Measurements from ENCODE around the gene FAM117B.
"Not testable (repeated sequence)": the region's sequence is repeated elsewhere in the genome, so short reads cannot be mapped to it uniquely, and the experiment has no call there.

The FAM117B gene

DNA sequence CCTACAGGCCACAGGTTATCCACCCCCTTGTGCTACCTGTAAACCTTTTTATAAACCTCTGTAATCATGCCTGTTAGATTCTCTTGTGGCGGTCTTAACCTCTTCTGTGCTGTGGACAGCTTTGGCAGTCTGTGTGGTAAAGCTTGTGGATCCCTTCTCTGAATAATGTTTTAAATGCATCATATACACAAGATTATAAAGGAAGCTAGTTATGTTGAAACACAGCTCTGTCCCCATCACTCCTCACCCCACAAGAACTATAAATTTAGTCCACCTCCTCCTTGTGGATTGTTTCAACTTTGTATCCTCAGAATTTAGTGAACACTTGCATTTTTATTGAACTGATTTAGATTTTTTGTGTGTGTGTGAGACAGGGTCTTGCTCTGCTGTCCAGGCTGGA lies 129.1 kb downstream of the FAM117B start:
- no peak for DNase-seq

GRCh38 chr2:202764991-202765390 lies 130.2 kb downstream of the FAM117B start:
- no peak for DNase-seq

GRCh38 chr2:202765436-202765835 lies 130.7 kb downstream of the FAM117B start:
- no peak for DNase-seq

DNA sequence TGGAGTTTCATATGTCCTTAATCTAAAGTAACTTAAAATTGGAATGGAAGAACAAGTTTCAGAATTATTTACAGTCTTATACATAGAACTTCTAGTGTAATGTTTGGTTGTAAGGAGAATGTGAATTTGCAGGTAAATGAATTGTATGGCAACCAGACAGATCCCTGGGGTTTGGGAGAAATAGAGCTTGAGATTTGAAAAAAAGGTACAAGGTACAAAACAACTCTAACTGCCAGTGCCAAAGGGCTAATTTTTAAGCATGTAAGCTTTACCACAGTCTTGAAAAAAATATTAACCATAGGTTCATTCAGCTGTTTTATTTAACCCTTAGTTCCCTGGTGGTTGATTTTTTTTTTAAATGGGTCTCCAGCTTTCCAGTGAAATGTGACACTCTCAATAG lies 133.5 kb downstream of the FAM117B start:
- no peak for DNase-seq

DNA sequence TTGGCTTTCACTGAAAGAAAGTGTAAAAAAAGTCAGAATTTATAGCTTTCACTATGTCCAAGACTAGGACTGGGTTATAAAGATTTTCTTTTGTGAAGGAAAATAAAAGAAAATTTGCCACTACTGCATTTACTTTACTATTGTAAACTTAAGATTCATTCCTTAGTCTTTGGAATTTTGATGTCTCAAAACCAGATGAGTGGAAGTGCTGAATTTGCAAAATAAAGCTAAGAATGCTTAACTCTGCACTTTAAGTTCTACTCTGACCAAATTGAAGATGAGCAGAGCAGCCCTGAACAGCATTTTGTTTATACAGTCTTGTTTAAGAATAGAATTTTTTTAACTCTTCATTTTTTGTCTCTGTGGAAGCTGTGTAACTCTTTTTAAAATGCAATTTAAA lies 134.4 kb downstream of the FAM117B start:
- no peak for DNase-seq

GRCh38 chr2:202771336-202771735 lies 136.6 kb downstream of the FAM117B start:
- DNase-seq = no peak

DNA sequence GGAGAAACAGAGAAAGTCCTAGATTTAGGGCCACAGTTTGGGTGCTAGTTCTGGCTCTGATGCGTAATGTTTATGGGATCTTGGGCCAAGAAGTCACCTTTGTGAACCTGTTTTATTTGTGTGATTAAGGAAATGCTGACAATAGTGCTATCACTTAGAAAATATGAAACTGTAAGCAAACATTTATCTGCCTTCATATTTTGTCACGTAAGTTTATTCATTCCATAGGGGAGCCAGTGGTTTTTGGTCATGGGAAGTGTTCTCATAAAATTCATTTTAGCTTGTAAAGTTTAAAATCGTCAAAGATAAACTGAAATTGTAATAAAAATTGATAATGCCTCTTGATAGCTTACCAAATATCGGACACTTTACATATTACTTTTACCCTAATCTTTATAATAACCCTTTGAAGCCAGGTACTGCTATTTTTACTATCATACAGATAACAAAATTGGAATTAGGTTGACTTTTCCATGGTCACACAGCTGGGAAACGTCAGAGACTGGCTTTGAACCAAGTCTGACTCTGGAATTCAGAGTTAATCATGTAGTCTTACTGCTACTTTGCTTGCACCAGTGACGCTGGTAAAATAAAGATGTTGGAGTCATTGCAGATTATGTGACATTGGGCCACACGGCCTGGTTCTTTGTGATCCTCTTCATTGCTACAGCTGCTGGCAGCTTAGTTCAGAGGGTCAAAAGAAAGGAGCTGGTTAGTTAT lies 137.1 kb downstream of the FAM117B start:
- DNase-seq = no peak

DNA sequence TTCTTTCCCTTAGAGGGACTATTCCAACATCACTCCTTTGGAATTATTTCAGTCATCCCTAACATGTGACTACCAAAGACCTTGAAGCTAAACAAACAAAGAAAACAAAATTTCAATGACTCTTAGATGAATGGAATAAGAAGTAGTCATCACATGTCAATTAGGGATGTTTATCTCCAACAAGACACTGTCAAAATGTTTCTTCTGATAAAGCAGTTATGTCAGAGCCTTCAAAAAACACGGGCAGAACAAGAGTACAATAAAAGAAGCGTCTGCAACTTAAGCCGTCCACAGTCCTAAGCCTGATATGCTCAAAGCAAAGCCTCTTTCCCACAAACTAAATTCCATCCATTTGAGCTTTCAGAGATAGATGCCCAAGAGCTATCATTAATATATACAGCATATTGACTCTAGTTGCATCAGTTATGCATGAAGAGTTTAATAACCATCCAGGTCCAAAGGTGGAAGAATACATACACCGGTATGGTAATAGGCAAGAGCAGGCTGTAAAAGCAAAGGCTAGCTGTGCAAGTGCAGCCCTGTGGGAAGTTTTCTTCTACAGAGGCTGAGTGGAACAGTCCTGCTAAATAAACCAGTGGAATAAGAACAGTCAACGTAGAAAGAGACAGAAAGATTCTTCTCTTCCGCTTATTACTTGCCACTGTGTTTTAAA lies 138.7 kb downstream of the FAM117B start:
- DNase-seq = no peak

DNA sequence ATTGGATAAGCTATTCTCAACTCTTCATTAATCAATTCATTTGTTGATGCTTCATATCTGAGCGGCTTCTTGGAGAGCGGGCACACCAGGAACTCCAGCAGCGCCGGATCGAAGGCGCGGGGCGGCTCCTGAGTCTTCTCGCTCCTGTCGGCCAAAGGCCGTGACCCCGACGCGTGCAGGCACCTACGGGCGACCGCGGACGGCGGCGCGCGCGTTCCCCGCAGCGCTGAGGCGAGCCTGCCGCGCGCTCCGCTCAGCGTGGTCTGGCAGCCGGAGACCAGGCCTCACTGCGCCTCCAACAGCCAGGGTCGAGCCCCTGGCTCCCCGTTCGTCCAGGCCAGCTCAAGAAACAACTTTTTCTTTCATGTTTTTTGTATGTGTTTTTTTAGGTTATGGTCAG lies 139.3 kb downstream of the FAM117B start:
- DNase-seq = no peak

DNA sequence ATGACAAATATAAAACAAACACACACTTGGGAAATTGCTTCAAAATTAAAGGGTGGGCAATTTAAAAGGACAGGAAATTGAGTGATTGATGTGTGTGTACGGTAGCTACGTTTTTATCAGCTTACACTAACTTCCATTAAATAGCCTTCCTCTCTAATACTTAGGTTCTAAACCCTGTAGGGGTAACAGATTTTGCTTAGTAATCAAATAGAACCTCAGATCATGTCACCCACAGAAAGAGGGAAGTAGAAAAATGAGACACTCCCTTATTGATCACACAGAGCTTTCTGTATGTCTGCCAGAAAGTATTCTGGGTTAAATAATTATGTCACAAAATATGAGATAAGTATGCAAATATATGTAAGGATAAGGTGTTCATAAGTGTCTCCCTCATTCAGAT lies 143.4 kb downstream of the FAM117B start:
- DNase-seq = no peak

- no peak for DNase-seq
These were observed 145.8 kb downstream of the FAM117B start for GRCh38 chr2:202780514-202781021.

DNA sequence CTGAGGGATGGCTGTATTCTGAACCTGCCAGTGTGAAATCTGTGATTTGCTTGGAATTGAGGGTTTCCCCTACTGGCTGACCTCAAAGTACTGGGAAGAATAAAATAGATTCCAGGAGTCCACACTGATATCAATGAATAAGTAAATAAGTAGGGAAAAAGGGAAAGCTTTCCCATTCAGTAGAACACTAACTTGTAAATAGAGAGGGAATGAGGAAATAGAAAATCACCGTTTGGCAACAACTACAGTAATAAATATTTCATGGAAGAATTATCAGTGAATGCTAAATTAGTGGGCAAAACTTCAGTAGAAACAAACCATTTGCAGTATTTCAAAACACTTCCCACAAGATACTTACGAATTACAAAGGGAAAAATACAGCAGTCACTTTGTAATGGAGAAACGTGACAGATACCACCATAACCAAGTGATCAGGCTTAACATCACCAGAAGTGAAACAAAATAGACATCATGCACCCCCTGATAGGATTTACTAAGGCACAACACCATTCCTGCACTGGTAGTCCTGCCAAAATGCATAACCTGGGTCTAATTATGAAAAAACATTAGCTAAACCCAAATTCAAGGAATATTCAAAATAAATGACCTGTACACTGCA lies 148.3 kb downstream of the FAM117B start:
- DNase-seq = no peak

DNA sequence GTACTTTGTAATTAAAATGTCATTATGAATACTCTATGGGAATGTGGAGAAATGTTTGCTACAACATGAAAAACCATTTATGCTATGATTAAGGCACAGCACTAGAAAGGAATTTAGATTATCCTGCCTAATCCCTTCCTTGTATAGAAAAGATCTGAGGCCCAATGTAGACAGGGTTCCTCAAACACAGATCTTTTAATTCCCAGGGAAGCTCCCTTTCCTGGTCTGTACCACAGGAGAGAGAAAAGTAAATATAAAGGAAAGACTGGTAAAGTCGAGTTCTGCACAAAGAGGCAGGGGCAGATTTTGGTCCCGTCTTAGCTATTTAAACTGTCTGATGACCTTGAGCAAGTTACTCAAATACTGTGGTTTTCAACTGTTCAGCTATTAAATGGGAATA lies 152.1 kb downstream of the FAM117B start:
- DNase-seq = no peak

DNA sequence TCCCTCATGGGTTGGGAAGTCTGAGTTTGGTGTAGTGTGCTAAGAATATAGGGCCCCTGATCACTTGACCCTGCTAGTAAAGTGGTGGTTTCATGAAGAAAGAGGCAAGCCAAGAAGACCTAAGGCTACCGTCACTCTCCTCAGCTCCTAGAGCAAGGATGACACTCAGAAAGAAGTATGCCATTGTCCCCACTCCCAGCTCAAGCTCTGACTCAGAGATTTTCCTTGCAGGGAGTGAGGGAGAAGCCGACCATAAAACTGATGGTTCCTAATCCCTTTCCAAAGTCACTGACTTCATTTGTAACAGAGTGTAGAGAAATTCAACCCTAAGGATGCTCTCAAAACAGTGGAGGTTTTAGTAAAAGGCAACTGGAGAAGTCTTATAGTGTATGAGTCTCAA lies 155.9 kb downstream of the FAM117B start:
- DNase-seq = no peak

GRCh38 chr2:202797944-202798343 lies 163.2 kb downstream of the FAM117B start:
- DNase-seq = no peak

GRCh38 chr2:202805911-202806310 lies 171.1 kb downstream of the FAM117B start:
- not testable (repeated sequence) for DNase-seq

GRCh38 chr2:202807431-202808138 lies 172.8 kb downstream of the FAM117B start:
- DNase-seq = not testable (repeated sequence)

DNA sequence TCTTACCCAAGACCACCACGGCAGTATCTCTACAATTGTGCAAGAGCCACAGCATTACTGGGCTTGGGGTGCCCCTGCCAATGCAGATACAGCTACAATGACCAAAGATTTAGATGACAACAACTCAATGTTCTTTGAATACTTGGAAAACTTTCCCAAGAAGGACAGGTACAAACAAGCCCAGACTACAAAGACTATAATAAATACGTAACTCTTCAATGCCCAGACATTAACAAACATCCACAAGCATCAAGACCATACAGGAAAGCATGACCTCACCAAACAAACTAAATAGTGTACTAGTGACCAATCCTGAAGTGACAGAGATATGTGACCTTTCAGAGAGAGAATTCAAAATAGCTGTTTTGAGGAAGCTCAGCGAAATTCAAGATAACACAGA lies 174.0 kb downstream of the FAM117B start:
- DNase-seq = no peak

GRCh38 chr2:202813387-202813786 lies 178.6 kb downstream of the FAM117B start:
- DNase-seq = no peak

DNA sequence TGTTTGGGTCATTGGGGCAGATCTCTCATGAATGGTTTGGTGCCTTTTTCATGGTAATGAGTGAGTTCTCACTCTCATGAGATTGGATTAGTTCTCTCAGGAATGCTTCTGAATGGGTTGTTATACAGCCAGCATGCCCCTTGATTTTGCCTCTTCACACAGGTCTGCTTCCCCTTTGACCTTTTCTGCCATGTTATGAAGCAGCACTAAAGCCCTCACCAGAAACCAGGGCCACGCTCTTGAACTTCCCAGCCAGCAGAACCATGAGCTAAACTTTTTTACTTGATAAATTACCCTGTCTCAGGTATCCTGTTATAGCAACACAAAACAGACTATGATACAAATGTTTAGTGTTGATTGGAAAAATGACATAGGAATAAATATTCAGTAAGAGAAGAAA lies 179.5 kb downstream of the FAM117B start:
- DNase-seq = no peak

GRCh38 chr2:202815548-202816360 lies 181.0 kb downstream of the FAM117B start:
- DNase-seq = no peak

GRCh38 chr2:202817771-202818170 lies 183.0 kb downstream of the FAM117B start:
- DNase-seq = no peak

DNA sequence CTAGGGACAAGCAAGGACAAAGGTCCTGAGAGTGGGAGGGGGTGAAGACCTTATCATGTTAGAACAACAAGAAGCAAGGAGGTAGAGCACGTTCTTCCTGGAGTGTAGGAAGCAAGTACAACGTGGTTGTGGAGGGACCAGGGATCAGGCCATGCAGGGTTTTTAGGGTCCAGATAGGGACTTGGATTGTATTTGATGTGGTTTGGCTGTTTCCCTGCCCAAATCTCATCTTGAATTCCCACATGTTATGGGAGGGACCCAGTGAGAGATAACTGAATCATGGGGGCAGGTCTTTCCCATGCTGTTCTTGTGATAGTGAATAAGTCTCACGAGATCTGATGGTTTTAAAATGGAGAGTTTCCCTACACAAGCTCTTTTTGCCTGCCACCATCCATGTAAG lies 183.6 kb downstream of the FAM117B start:
- DNase-seq = no peak
